ENCODE data around the gene KRT76.
"Not testable (repeated sequence)": the region's sequence is repeated elsewhere in the genome, so short reads cannot be mapped to it uniquely, and the experiment has no call there.

Gene KRT76

GRCh38 chr12:52779914-52780313 is 2.8 kb upstream of the KRT76 start:
- DNase-seq: no peak

- no peak for DNase-seq
Measured at GRCh38 chr12:52778833-52779232, 1.7 kb upstream of the KRT76 start.

GRCh38 chr12:52777566-52777965 is 421 bp upstream of the KRT76 start:
- no peak for DNase-seq

- DNase-seq: no peak
Measured at GRCh38 chr12:52776435-52776834, 710 bp downstream of the KRT76 start.

- no peak for DNase-seq
Measured at GRCh38 chr12:52774629-52775250, 2.4 kb downstream of the KRT76 start.

GRCh38 chr12:52772772-52773171 is 4.4 kb downstream of the KRT76 start:
- DNase-seq: no peak

- no peak for DNase-seq
Measured at GRCh38 chr12:52772188-52772587, 5.0 kb downstream of the KRT76 start.

- DNase-seq: no peak
Measured at GRCh38 chr12:52771505-52771904, 5.6 kb downstream of the KRT76 start.

- DNase-seq: no peak
Measured at GRCh38 chr12:52771088-52771487, 6.1 kb downstream of the KRT76 start.

GRCh38 chr12:52769946-52770345 is 7.2 kb downstream of the KRT76 start:
- no peak for DNase-seq

- DNase-seq: no peak
Measured at GRCh38 chr12:52769354-52769753, 7.8 kb downstream of the KRT76 start.

- no peak for DNase-seq
Measured at GRCh38 chr12:52768479-52769200, 8.5 kb downstream of the KRT76 start.

- no peak for DNase-seq
Measured at GRCh38 chr12:52767427-52767826, 9.7 kb downstream of the KRT76 start.

GRCh38 chr12:52767020-52767379 is 10.1 kb downstream of the KRT76 start:
- no peak for DNase-seq

- no peak for DNase-seq
Measured at GRCh38 chr12:52766351-52767019, 10.7 kb downstream of the KRT76 start.

GRCh38 chr12:52765702-52766101 is 11.4 kb downstream of the KRT76 start:
- no peak for DNase-seq

GRCh38 chr12:52763991-52764390 is 13.2 kb downstream of the KRT76 start:
- no peak for DNase-seq

GRCh38 chr12:52763036-52763659 is 14.0 kb downstream of the KRT76 start:
- DNase-seq: no peak

- DNase-seq: no peak
Measured at GRCh38 chr12:52761802-52762201, 15.3 kb downstream of the KRT76 start.

GRCh38 chr12:52761218-52761617 is 15.9 kb downstream of the KRT76 start:
- not testable (repeated sequence) for DNase-seq

GRCh38 chr12:52760623-52761022 is 16.5 kb downstream of the KRT76 start:
- no peak for DNase-seq

GRCh38 chr12:52759695-52760094 is 17.4 kb downstream of the KRT76 start:
- DNase-seq: no peak

GRCh38 chr12:52759218-52759617 is 17.9 kb downstream of the KRT76 start:
- no peak for DNase-seq

Measured in activated CD4-positive, alpha-beta T cell treated with anti-CD3 and anti-CD28 coated beads, Interleukin-2, amount 50 U/mL, for 48 hours (primary cell).